CD14-positive monocyte (primary cell): Measurements from ENCODE around the gene SIX1. TPM values are rescaled to one million over a fixed set of nuclear protein-coding genes. Genes with fewer than 3 reads are reported as not detected.
A peak's percentile ranks its signal among the peaks of the same experiment; 100 is the strongest.

Experiments
- DNase-seq, 3 donors: peaks; one replicate each; pipeline ENCODE4 v3.0.0-alpha.2; 2011 to 2022
- H2AFZ ChIP-seq: 2 replicates; pipeline ENCODE4 v1.6.0; 2012; ENCODE audit warnings: mild to moderate bottlenecking, low read depth, low read length, inconsistent platforms; ENCODE audit not compliant: insufficient read depth, poor library complexity, severe bottlenecking
- H3K27ac ChIP-seq, 2 donors: 1 replicate in 1 of 2; 2 replicates in 1 of 2; pipeline ENCODE4 v1.5.1; 2012 to 2013; ENCODE audit warnings: low read length in 2 of 2, control low read depth in 1 of 2, inconsistent platforms in 1 of 2, low read depth in 1 of 2, mild to moderate bottlenecking in 1 of 2
- H3K27me3 ChIP-seq, 2 donors: one replicate each; pipeline versions ENCODE4 v1.6.0 to v1.6.1; 2011 to 2013; ENCODE audit warnings: low read length in 2 of 2; ENCODE audit not compliant: control insufficient read depth in 2 of 2, insufficient read depth in 2 of 2
- H3K36me3 ChIP-seq, 2 donors: replicated peaks in 1 of 2; 1 replicate in 1 of 2; 2 replicates in 1 of 2; pipeline versions ENCODE4 v1.5.1 to v1.6.1; 2012 to 2013; ENCODE audit warnings: low read length in 2 of 2, control low read depth in 1 of 2, inconsistent platforms in 1 of 2, mild to moderate bottlenecking in 1 of 2; ENCODE audit not compliant: insufficient read depth in 2 of 2, control insufficient read depth in 1 of 2
- H3K4me1 ChIP-seq, 2 donors: 1 replicate in 1 of 2; 2 replicates in 1 of 2; pipeline versions ENCODE4 v1.5.1 to v1.6.1; 2012 to 2013; ENCODE audit warnings: low read length in 2 of 2, control low read depth in 1 of 2, inconsistent platforms in 1 of 2, mild to moderate bottlenecking in 1 of 2, moderate library complexity in 1 of 2; ENCODE audit not compliant: insufficient read depth in 2 of 2, control insufficient read depth in 1 of 2
- H3K4me2 ChIP-seq: replicated peaks from 2 replicates; pipeline ENCODE3; 2012; ENCODE audit warnings: low read length, moderate library complexity, mild to moderate bottlenecking; ENCODE audit not compliant: poor library complexity, severe bottlenecking; ENCODE audit errors: extremely low read depth
- H3K4me3 ChIP-seq, 3 experiments: fragments of 200-600 bp in 1 of 3; sonication (generic) in 1 of 3; replicated peaks in 1 of 3; 1 replicate in 2 of 3; 2 replicates in 1 of 3; pipeline ENCODE4 v1.5.1; 2011 to 2013; ENCODE audit warnings: low read length in 3 of 3, mild to moderate bottlenecking in 3 of 3, control low read depth in 2 of 3, low read depth in 2 of 3, inconsistent platforms in 1 of 3, moderate library complexity in 1 of 3
- H3K79me2 ChIP-seq: 2 replicates; pipeline ENCODE4 v1.6.0; 2012; ENCODE audit warnings: mild to moderate bottlenecking, control low read depth, inconsistent platforms, low read length, moderate library complexity; ENCODE audit not compliant: insufficient read depth
- H3K9ac ChIP-seq: 2 replicates; pipeline ENCODE4 v1.6.0; 2017; ENCODE audit warnings: low read length, mild to moderate bottlenecking; ENCODE audit not compliant: insufficient read depth, poor library complexity, severe bottlenecking
- H3K9me3 ChIP-seq, 2 donors: replicated peaks in 1 of 2; 1 replicate in 1 of 2; 2 replicates in 1 of 2; pipeline versions ENCODE4 v1.5.1 to v1.6.1; 2012 to 2013; ENCODE audit warnings: low read length in 2 of 2, control low read depth in 1 of 2; ENCODE audit not compliant: control insufficient read depth in 1 of 2, insufficient read depth in 1 of 2
- H4K20me1 ChIP-seq: 2 replicates; pipeline ENCODE4 v1.6.0; 2012; ENCODE audit warnings: mild to moderate bottlenecking, low read length, control low read depth, moderate library complexity; ENCODE audit not compliant: insufficient read depth
- H3K27ac Mint-ChIP-seq, 7 donors: one replicate each; pipeline ENCODE4 v1.8.0; 2020; ENCODE audit warnings: mild to moderate bottlenecking in 7 of 7, mixed read lengths in 7 of 7, moderate library complexity in 6 of 7, inconsistent platforms in 2 of 7
- H3K27me3 Mint-ChIP-seq, 3 donors: one replicate each; pipeline ENCODE4 v1.8.0; 2021 to 2022; ENCODE audit warnings: low read depth in 3 of 3, mild to moderate bottlenecking in 3 of 3, mixed read lengths in 3 of 3, moderate library complexity in 3 of 3, inconsistent platforms in 1 of 3
- H3K36me3 Mint-ChIP-seq, 2 donors: one replicate each; pipeline ENCODE4 v1.8.0; 2020; ENCODE audit warnings: mixed read lengths in 2 of 2, inconsistent platforms in 1 of 2, mild to moderate bottlenecking in 1 of 2
- H3K4me1 Mint-ChIP-seq: one replicate; pipeline ENCODE4 v1.8.0; 2020; ENCODE audit warnings: mild to moderate bottlenecking, mixed read lengths
- H3K4me3 Mint-ChIP-seq, 2 donors: one replicate each; pipeline ENCODE4 v1.8.0; 2020; ENCODE audit warnings: mild to moderate bottlenecking in 2 of 2, mixed read lengths in 2 of 2, moderate library complexity in 1 of 2
- H3K9me3 Mint-ChIP-seq, 7 donors: one replicate each; pipeline ENCODE4 v1.8.0; 2020 to 2022; ENCODE audit warnings: mixed read lengths in 7 of 7, mild to moderate bottlenecking in 6 of 7, moderate library complexity in 6 of 7, inconsistent platforms in 2 of 7
- WGBS: methylation state at CpG from one replicate; pipeline ENCODE4 v1.1.5; 2013; ENCODE audit warnings: missing lambda C conversion rate; ENCODE audit not compliant: insufficient coverage; 5-methylcytosine and 5-hydroxymethylcytosine counted together
- intact Hi-C, 2 donors: fragments of 100-400 bp; cut with micrococcal nuclease; formaldehyde crosslinking; loops; one replicate each; pipeline versions ENCODE4 v1.15.0 to v1.15.1; 2023
- polyA minus RNA-seq: library from RNA; depleted of rRNA, polyadenylated mRNA; stranded (reverse); fragments of >200 nt; gene quantifications from 2 replicates; pipeline ENCODE4 v1.2.3, GENCODE V29; 2012
- polyA plus RNA-seq, 3 donors: library from polyadenylated mRNA; depleted of rRNA in 1 of 3; unstranded in 2 of 3; stranded (reverse) in 1 of 3; fragments of 300-500 nt in 2 of 3; fragments of >200 nt in 1 of 3; fragmentation: Illumina TruSeq in 2 of 3; gene quantifications; 1 replicate in 2 of 3; 2 replicates in 1 of 3; pipeline ENCODE4 v1.2.3, GENCODE V29; 2012 to 2021
- total RNA-seq, 12 experiments: library from RNA in 1 of 12; stranded (reverse) in 1 of 12; fragments of 120-200 nt in 1 of 12; gene quantifications; one replicate each; pipeline ENCODE4 v1.2.4 and lab custom pipeline; 2013 to 2026; ENCODE audit warnings: mixed read lengths in 6 of 12, inconsistent platforms in 1 of 12
- TF ChIP-seq, protein P1 (sequence below): fragments of 200-600 bp; IDR thresholded peaks from one replicate; pipeline ENCODE4 v1.8.0; 2022; ENCODE audit warnings: antibody characterized with exemption, mild to moderate bottlenecking

The SIX1 gene
- total RNA-seq (2013) = not detected
- not detected for polyA plus RNA-seq
- not detected in 2 replicates for polyA minus RNA-seq
- total RNA-seq (lab: John Stamatoyannopoulos, UW) = 0 to 32.8 (median 0.07) reads per million in 11 experiments

GRCh38 chr14:60648934-60649874 is at the start of gene SIX1:
TSS of gene SIX1 (minus strand) at chr14:60649477. CDS start at chr14:60649189, 288 bp downstream.
- TF ChIP-seq, protein P1, sequence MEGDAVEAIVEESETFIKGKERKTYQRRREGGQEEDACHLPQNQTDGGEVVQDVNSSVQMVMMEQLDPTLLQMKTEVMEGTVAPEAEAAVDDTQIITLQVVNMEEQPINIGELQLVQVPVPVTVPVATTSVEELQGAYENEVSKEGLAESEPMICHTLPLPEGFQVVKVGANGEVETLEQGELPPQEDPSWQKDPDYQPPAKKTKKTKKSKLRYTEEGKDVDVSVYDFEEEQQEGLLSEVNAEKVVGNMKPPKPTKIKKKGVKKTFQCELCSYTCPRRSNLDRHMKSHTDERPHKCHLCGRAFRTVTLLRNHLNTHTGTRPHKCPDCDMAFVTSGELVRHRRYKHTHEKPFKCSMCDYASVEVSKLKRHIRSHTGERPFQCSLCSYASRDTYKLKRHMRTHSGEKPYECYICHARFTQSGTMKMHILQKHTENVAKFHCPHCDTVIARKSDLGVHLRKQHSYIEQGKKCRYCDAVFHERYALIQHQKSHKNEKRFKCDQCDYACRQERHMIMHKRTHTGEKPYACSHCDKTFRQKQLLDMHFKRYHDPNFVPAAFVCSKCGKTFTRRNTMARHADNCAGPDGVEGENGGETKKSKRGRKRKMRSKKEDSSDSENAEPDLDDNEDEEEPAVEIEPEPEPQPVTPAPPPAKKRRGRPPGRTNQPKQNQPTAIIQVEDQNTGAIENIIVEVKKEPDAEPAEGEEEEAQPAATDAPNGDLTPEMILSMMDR = no peak
- Histone ChIP-seq H3K9ac (no peak within 1 kb of the TSS), H4K20me1 (no peaks in the 10 kb centered on the region), H3K4me1 (peaks cover 25 to 32% of the 10 kb centered on the region in 2 donors), H3K9me3 (peaks cover 3 to 57% of the 10 kb centered on the region in 2 donors), H3K27ac (no peak within 1 kb of the TSS), H3K27me3 (peaks cover 88 to 100% of the 10 kb centered on the region in 2 donors), H3K36me3 (no peaks in the 10 kb centered on the region), H3K4me3 (peak within 1 kb of the TSS in 2 of 3 experiments; percentile 4 to 68), H3K4me2 (peak within 1 kb of the TSS; percentile 75), H2AFZ (peak within 1 kb of the TSS; percentile 21), H3K79me2 (no peaks in the 10 kb centered on the region)
- intact Hi-C loops = no loop called here
- Mint-ChIP-seq H3K9me3 (peaks cover 0 to 41% (median 24%) of the 10 kb centered on the region in 7 donors), H3K4me3 (peak within 1 kb of the TSS; percentile 41 to 87), H3K4me1 (peaks cover 49% of the 10 kb centered on the region), H3K36me3 (peaks cover 4 to 17% of the 10 kb centered on the region in 2 donors), H3K27ac (no peak within 1 kb of the TSS), H3K27me3 (peaks cover 96 to 98% (median 97%) of the 10 kb centered on the region in 3 donors)
- WGBS = 1% methylated on average over 65 of the region's 79 CpGs
- peak in 2 of 3 donors; percentile 22 to 42 for DNase-seq

- Mint-ChIP-seq H3K4me3 (no peak overlapping the region), H3K9me3 (peaks cover 3 to 33% (median 19%) of the 10 kb centered on the region in 7 donors), H3K4me1 (no peaks in the 10 kb centered on the region), H3K36me3 (no peaks in the 10 kb centered on the region), H3K27me3 (peaks cover 3 to 4% (median 4%) of the 10 kb centered on the region in 3 donors), H3K27ac (no peak overlapping the region)
- peaks cover 11 to 12% of the 10 kb centered on the region in 2 donors for H3K9me3 ChIP-seq
- H3K36me3 ChIP-seq = no peaks in the 10 kb centered on the region
- intact Hi-C loops = no loop called here
- no peaks in the 10 kb centered on the region for H3K4me1 ChIP-seq
- TF ChIP-seq, protein P1 = no peak
- no peak overlapping the region for H3K9ac ChIP-seq
- no peaks in the 10 kb centered on the region for H4K20me1 ChIP-seq
- no peak for DNase-seq
- H2AFZ ChIP-seq = no peak overlapping the region
- no peak overlapping the region for H3K27ac ChIP-seq
- no peaks in the 10 kb centered on the region for H3K79me2 ChIP-seq
- no peak overlapping the region for H3K4me2 ChIP-seq
- WGBS = 60% methylated on average over 1 of the region's 4 CpGs
- H3K27me3 ChIP-seq = no peaks in the 10 kb centered on the region
- no peak overlapping the region for H3K4me3 ChIP-seq
These were observed 46.0 kb upstream of the SIX1 start for GRCh38 chr14:60695327-60695726.
